Mononuclear cell (primary cell): ENCODE results near the gene EYS. TPM values are rescaled to one million over a fixed set of nuclear protein-coding genes. Genes with fewer than 3 reads are reported as not detected.
"Not testable (repeated sequence)": the region's sequence is repeated elsewhere in the genome, so short reads cannot be mapped to it uniquely, and the experiment has no call there.

Experiments
- H3K27me3 ChIP-seq: 2 replicates; pipeline ENCODE4 v1.6.0; 2011; ENCODE audit warnings: low read length, control low read depth; ENCODE audit not compliant: insufficient read depth
- H3K4me1 ChIP-seq: 2 replicates; pipeline ENCODE4 v1.5.1; 2011; ENCODE audit warnings: mild to moderate bottlenecking, low read length, control low read depth; ENCODE audit not compliant: insufficient read depth
- H3K4me3 ChIP-seq: 2 replicates; pipeline ENCODE4 v1.5.1; 2011; ENCODE audit warnings: mild to moderate bottlenecking, low read length, moderate library complexity
- H3K9me3 ChIP-seq: 2 replicates; pipeline ENCODE4 v1.5.1; 2011; ENCODE audit warnings: low read depth, mild to moderate bottlenecking, control low read depth, low read length
- total RNA-seq: library from RNA; depleted of rRNA; stranded (reverse); fragments of >200 nt; gene quantifications from one replicate; pipeline ENCODE4 v1.2.3, GENCODE V29; 2012

The EYS gene
- total RNA-seq, 1 donor = under 0.01 TPM

DNA sequence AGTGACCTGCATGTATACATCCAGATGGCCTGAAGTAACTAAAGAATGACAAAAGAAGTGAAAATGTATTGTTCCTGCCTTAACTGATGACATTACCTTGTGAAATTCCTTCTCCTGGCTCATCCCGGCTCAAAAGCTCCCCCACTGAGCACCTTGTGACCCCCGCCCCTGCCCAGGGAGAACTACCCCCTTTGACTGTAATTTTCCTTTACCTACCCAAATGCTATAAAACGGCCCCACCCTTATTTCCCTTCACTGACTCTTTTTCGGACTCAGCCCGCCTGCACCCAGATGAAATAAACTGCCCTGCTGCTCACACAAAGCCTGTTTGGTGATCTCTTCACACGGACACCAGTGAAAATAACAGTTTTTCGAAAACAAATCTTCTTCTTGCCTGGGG is 138.0 kb downstream of the EYS start:
- not testable (repeated sequence) for H3K4me1 ChIP-seq, H3K4me3 ChIP-seq, H3K27me3 ChIP-seq, H3K9me3 ChIP-seq

- Histone ChIP-seq H3K9me3 (peaks cover 9% of the 10 kb centered on the region), H3K27me3 (no peaks in the 10 kb centered on the region), H3K4me3 (no peak overlapping the region), H3K4me1 (no peaks in the 10 kb centered on the region)
Measured at GRCh38 chr6:65566117-65566516, 140.9 kb downstream of the EYS start.

- peaks cover 15% of the 10 kb centered on the region for H3K9me3 ChIP-seq
- no peak overlapping the region for H3K4me3 ChIP-seq
- no peaks in the 10 kb centered on the region for H3K27me3 ChIP-seq
Measured at GRCh38 chr6:65558071-65558470, 149.0 kb downstream of the EYS start.

GRCh38 chr6:65557224-65557623 is 149.8 kb downstream of the EYS start:
- peaks cover 7% of the 10 kb centered on the region for H3K9me3 ChIP-seq

More at GRCh38 chr6:65558071-65558470, 149.0 kb downstream of the EYS start:
- H3K4me1 ChIP-seq = no peaks in the 10 kb centered on the region

GRCh38 chr6:65546894-65547293 is 160.1 kb downstream of the EYS start:
- no peaks in the 10 kb centered on the region for H3K27me3 ChIP-seq
- no peak overlapping the region for H3K4me3 ChIP-seq
- no peaks in the 10 kb centered on the region for H3K4me1 ChIP-seq
- H3K9me3 ChIP-seq = no peaks in the 10 kb centered on the region

More at GRCh38 chr6:65557224-65557623, 149.8 kb downstream of the EYS start:
- Histone ChIP-seq H3K27me3 (no peaks in the 10 kb centered on the region), H3K4me1 (no peaks in the 10 kb centered on the region), H3K4me3 (no peak overlapping the region)

DNA sequence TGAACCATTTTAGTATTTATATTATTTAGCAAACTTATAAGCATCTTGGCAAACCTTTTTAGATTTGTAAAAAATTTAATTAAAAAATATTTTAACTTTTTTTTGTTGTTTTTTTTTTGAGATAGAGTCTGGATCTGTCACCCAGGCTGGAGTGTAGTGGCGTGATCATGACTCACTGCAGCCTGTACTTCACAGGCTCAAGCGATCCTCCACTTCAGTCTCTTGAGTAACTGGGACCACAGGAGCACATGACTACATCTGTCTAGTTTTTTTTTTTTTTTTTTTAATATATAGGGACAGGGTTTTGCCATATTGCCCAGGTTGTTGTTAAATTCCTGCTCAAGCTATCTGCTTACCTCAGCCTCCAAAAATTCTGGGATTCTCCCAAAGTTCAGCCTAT is 161.1 kb downstream of the EYS start:
- H3K9me3 ChIP-seq = no peaks in the 10 kb centered on the region
- H3K27me3 ChIP-seq = no peaks in the 10 kb centered on the region
- no peaks in the 10 kb centered on the region for H3K4me1 ChIP-seq
- no peak overlapping the region for H3K4me3 ChIP-seq

DNA sequence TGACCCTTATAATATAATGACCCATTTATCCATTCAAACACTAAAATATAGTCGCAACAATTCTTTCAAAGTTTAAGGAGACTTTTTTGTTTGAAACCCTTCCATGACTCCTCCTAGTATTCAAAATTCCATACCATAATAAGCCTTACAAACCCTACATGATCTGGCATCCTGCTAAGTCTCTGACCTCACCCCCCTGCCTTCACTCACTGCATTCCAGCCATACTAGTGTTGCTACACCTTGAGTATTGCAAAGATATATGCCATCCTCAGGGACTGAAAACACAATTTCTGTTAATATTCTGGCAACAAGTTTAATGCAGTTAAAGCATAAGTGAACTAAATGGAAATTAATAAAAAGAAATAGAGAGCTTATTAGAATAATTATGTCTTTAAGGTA is 168.4 kb downstream of the EYS start:
- Histone ChIP-seq H3K4me1 (no peaks in the 10 kb centered on the region), H3K9me3 (no peaks in the 10 kb centered on the region), H3K27me3 (no peaks in the 10 kb centered on the region), H3K4me3 (no peak overlapping the region)

- H3K4me1 ChIP-seq = no peaks in the 10 kb centered on the region
- H3K9me3 ChIP-seq = no peaks in the 10 kb centered on the region
- H3K27me3 ChIP-seq = no peaks in the 10 kb centered on the region
- H3K4me3 ChIP-seq = no peak overlapping the region
Measured at GRCh38 chr6:65537600-65537999, 169.4 kb downstream of the EYS start.

- H3K27me3 ChIP-seq = no peaks in the 10 kb centered on the region
- no peaks in the 10 kb centered on the region for H3K4me1 ChIP-seq
- no peaks in the 10 kb centered on the region for H3K9me3 ChIP-seq
- no peak overlapping the region for H3K4me3 ChIP-seq
Measured at GRCh38 chr6:65531533-65531932, 175.5 kb downstream of the EYS start.

- H3K4me3 ChIP-seq = no peak overlapping the region
- no peaks in the 10 kb centered on the region for H3K9me3 ChIP-seq
- H3K4me1 ChIP-seq = no peaks in the 10 kb centered on the region
- H3K27me3 ChIP-seq = no peaks in the 10 kb centered on the region
Measured at GRCh38 chr6:65524232-65524631, 182.8 kb downstream of the EYS start.

DNA sequence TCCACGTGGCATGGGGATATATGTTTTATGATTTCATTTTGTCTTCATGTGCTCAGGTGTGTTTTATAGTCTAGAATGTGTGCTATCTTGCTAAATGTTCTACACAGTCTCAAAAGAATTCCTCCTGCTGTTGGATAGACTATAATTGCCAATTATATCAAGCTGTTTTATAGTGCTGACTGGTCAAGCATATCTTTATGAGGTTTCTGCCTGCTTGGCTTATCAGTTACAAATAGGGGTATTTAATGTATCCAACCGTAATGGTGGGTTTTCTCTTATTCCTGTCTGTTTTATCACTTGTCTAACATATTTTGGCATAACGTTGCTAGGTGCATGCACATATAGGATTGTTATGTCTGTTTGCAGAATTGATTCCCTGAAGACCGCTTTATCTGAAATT is 201.3 kb downstream of the EYS start:
- Histone ChIP-seq H3K27me3 (no peaks in the 10 kb centered on the region), H3K4me1 (no peaks in the 10 kb centered on the region), H3K9me3 (peaks cover 18% of the 10 kb centered on the region), H3K4me3 (no peak overlapping the region)

- H3K4me3 ChIP-seq = no peak overlapping the region
- H3K9me3 ChIP-seq = peaks cover 13% of the 10 kb centered on the region
- no peaks in the 10 kb centered on the region for H3K27me3 ChIP-seq
- no peaks in the 10 kb centered on the region for H3K4me1 ChIP-seq
Measured at GRCh38 chr6:65501045-65501444, 206.0 kb downstream of the EYS start.

GRCh38 chr6:65483652-65484051 is 223.4 kb downstream of the EYS start:
- not testable (repeated sequence) for H3K9me3 ChIP-seq, H3K4me1 ChIP-seq, H3K27me3 ChIP-seq, H3K4me3 ChIP-seq

GRCh38 chr6:65469650-65470049 is 237.4 kb downstream of the EYS start:
- H3K27me3 ChIP-seq = no peaks in the 10 kb centered on the region
- no peak overlapping the region for H3K4me3 ChIP-seq
- no peaks in the 10 kb centered on the region for H3K4me1 ChIP-seq
- no peaks in the 10 kb centered on the region for H3K9me3 ChIP-seq

GRCh38 chr6:65468307-65468706 is 238.7 kb downstream of the EYS start:
- Histone ChIP-seq H3K4me1 (no peaks in the 10 kb centered on the region), H3K4me3 (no peak overlapping the region), H3K9me3 (no peaks in the 10 kb centered on the region)

DNA sequence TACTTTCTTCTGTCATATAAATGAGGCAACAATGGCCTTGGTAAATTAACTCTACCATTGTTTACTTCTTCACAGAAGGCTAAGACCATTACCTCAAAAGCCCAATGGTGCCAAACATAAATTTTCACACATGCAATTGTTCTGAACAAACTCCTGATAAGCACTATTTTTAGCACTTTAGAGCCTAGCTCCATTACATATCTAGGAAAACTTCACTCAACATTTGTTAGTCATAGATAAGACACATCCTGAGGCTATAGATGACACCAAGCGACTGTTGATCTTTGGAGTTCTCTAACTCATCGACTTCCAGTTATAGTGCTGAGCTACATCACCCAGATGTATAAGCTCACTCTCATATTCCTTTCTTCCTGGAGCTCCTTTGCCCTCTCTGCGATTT is 245.9 kb downstream of the EYS start:
- Histone ChIP-seq H3K4me1 (no peaks in the 10 kb centered on the region), H3K4me3 (no peak overlapping the region), H3K27me3 (no peaks in the 10 kb centered on the region), H3K9me3 (peaks cover 9% of the 10 kb centered on the region)

More at GRCh38 chr6:65468307-65468706, 238.7 kb downstream of the EYS start:
- no peaks in the 10 kb centered on the region for H3K27me3 ChIP-seq

GRCh38 chr6:65452333-65452732 is 254.7 kb downstream of the EYS start:
- Histone ChIP-seq H3K9me3 (peaks cover 10% of the 10 kb centered on the region), H3K4me1 (no peaks in the 10 kb centered on the region), H3K27me3 (no peaks in the 10 kb centered on the region), H3K4me3 (no peak overlapping the region)
